Amniotic epithelial cell (primary cell): Measurements from ENCODE around the gene GALNT11.

Experiments used
- DNase-seq: peaks from one replicate; pipeline ENCODE4 v3.0.0-alpha.2; 2010; ENCODE audit warnings: low read depth

Gene GALNT11

DNA sequence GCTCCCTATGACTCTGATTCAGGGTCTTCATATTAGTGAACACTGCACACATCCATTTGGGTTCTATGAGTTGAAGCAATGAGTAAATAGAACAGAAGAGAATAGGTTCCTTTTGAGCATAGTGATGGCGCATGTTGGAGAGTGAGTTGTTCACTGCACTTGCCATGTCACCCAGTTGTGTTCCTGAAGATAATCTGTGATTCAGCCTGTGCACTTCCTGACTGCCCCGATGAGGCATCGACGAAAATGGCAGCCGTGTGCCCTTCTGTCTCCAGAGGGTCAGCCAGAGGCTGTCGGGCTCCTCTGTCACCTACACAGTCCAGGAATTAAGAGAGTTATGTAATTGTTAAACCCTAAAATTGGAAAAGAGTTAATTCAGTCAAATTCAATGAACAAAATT, 94.7 kb downstream of the GALNT11 start:
- DNase-seq: no peak

DNA sequence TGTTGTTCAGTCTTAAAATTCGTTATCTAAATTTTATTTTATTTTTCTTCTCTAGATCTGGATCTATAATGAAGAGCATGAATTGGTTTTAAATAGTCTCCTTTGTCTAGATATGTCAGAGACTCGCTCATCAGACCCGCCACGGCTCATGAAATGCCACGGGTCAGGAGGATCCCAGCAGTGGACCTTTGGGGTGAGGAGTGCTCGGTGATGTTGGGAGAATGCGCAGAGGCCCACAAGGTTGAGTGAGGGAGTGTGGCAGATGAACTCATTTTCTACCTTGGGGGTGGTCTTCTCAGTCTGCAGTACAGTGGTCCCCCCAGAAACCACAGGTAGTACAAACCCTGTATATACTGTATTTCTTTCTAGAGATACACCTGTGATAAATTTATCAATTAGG, 95.3 kb downstream of the GALNT11 start:
- no peak for DNase-seq

DNA sequence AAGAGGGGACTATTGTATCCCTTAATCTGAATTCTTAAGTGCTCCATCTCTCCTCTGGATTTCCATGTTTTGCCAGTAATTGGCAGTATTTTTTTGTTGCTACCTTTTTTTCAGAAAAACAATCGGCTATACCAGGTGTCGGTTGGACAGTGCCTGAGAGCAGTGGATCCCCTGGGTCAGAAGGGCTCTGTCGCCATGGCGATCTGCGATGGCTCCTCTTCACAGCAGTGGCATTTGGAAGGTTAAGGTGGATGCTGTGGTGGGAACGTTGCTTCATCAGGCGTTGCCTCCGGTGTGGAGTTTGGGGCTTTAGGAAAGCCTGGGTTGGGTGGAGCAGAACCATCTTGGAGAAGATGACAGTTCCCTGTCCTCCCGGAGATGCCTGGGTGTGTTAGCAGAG, 96.0 kb downstream of the GALNT11 start:
- DNase-seq: no peak

DNA sequence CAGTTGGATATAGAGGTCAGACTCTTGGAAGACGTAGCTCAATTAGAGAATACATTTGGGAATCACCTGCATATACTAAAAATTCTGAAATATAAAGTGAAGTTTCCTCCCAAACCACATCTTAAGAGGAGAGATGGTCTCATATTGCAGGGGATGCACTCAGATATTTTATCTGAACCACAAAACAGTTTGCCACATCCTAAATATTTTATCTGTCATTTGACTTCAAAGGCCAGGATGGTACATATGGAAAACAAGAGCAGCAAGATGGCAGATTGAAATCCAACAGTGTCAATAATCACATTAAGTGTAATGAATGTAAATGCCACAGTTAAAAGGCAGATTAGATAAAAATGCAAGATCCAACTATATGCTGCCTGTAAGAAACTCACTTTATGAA, 97.1 kb downstream of the GALNT11 start:
- no peak for DNase-seq

DNA sequence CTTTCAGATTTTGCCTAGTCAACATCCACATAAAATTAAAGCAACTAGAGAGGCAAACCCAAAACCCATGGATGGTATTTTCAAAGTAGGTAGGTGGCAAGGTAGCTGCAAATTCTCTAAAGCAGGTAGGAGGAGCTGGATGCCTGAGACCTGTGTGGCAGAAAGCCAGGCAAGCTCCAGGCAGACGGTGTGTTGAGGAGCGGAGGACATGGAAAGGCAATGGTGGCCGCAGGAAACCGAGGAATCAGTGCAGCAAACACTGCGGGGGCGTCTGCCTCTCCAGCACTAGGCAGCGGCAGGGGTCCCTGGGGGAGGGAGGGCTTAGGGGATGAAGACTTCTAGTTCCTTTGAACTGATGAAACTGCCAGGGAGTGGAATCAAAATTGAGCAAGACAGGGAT, 101.3 kb downstream of the GALNT11 start:
- DNase-seq: no peak

DNA sequence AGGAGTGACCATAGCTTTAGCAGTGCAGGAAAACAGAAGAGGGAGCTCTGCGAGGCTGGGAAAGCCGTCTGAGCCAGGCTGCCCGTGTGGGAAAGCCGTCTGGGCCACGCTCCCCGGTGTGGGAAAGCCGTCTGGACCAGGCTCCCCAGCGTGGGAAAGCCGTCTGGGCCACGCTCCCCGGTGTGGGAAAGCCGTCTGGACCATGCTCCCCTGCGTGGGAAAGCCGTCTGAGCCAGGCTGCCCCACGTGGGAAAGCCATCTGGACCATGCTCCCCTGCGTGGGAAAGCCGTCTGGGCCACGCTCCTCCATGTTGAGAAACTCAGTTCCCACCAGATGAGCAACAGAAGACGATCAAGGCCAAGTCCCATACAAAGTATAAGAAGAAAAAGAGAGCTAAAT, 101.8 kb downstream of the GALNT11 start:
- no peak for DNase-seq

DNA sequence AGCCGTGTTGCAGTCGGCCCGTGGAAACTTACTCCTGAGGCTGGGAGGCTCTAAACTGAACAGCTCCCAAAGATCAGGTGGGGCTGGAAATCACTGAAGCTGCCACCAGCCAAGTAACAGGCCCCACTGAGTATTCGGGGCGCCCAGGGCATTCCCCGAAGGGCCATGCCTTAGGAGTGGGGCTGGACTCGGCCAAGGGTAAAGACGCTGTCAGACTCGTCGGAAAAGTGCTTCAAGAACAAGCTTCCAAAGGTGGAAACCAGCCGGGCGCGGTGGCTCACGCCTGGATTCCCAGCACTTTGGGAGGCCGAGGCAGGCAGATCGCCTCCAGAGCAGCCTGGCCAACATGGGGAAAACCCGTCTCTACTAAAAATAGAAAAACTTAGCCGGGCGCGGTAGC, 102.8 kb downstream of the GALNT11 start:
- no peak for DNase-seq

DNA sequence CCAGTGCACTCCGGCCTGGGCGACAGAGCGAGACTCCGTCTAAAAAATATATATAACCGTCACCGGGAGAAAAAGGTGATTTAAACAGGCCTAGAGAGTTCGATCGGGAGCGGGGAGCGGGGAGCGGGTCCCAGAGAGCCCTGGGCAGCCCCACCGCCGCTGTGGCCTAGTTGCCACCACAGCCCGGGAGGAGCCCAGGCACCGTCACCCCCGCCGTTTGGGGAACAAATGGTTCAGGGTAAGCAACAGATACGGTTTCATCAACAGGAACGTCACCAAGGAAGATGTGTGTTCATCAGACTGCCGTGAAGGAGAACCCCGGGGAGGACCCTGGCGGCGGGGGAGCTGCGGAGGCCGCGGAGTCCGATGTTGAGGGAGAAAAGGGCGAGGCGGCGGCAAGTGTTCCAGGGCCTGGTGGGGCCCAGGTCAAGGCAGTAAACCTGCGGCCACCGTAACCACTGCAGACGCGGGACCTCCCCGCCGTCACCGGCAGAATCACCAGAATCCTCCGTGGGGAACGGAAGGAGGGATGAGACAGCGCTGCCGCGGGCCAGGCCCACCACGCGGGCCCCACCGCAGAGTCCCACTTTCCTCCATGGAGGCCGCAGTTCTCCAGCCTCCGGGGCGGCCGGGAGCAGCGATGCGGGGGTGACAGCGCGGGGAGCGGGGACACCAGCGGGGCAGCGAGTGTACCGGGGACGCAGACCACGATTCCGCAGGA, 103.4 kb downstream of the GALNT11 start:
- DNase-seq: no peak

DNA sequence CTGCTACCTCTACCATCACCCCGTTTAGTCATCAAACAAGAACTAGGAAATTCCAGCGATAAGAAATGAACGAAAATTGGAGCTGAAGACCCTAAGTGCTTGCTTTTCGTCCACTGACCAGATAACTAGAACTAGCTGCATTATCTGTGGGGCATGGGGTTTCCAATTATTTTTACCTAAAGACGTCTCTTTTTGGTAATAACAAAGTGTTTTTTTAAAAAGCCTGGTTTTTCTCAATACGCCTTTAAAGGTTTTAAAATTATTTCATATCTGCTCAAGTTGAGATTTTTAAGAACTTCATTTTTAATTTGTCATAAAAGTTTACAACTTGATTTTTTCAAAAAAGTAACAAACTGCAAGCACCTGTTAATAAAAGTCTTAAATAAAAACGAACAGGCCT, 104.2 kb downstream of the GALNT11 start:
- no peak for DNase-seq

DNA sequence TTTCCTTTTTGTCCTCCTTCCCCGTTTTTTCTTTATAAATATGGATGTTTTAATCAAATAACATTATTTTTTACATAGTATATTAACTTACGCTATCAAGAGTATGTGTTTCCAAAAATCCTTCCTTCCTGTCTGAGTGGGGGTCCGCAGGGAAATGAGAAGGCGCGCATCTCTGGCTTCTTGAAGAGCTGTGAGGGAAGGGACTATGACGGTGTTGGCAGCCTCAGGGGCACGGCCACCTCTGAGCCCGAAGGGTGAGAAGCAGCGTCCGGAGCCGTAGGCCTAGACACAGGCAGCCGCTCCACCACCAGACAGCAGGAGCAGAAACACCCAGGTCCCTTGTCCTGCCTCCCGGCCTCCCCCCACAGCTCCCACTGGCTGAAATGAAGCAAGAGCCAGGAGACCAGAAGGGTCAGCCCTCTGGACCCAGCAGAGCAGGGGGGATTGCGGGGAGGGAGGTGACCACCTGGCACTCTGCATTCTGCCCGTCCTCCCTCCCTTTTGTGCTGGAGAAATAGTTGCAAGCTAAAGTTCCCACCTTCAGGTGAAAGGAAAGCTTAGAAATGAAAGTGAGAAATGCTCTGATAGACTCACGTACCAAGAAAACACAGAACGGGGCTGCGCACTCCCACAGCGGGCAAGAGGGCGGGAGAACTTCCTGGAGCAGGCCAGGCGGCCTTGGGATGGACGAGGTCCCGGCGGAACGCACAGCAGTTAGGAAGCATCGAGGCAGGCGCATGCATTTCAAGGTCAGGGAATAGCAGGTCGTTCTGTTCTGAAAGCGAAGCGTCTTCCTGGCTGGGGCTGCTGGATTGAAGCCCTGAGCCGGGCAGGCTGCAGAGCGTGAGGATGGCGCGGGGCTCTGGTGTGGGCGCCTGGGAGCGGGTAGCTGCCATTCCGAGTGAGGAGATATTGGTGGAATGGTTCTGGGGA, 105.5 kb downstream of the GALNT11 start:
- no peak for DNase-seq

DNA sequence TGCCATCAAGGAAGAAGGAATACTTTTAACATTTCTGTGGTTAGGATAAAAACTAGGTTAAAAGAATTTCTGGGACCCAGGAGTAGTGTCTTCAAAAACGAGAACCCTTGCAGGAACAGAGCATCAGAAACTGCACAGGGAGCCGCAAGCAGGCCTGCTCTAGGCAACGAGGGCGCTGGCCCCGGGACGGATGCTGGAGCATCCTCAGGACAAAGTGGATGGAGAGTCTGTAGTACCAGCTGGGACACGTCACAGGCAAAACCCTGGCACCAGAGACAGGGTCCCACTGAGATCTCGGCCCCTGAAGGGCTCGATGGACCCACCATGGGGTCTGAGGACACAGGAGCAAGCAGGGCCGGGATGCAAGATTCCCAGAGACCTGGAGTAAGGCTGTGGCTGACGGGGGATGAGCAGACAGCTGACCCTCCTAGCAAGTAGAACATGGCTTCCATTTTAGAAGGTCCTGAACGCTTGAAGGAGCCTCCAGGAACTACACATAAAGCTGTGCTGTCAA, 106.6 kb downstream of the GALNT11 start:
- no peak for DNase-seq

DNA sequence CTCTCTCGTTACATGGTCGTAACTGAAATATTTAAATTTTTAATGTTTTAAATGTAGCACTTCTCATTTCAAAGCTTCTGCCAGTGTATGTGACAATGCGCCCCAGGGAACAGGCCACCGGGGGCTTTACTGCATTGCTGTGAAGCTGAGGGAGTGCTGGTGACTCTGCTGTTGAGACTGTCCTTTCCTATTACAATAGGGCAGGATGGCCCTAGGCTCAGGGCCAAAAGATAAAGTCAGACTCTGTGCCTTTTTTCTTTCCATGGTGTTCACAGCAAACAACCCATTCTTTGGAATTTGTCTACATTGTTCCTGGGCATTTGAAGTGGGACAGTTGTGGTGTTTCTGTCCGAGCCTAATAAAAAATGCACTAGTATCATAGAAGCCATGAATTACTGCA, 107.3 kb downstream of the GALNT11 start:
- no peak for DNase-seq

DNA sequence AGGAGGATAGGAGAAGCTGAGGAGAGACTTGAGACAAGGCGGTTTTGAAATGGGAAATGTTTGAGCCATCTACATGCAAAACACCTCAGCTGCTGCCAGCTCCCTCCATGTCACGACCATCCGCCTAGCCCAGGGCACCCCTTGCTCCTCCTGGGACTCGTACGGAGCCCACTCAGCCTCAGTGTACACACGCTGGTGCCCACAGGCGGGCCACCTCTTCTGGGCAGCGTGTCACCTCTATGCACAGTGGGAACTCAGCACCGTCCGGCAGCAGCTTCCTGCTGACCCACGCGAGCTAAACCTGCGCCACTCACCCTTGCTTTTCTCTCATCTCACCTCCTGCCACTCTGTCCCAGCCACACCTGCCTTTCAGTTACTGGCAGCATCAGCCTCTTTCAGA, 108.3 kb downstream of the GALNT11 start:
- DNase-seq: no peak

DNA sequence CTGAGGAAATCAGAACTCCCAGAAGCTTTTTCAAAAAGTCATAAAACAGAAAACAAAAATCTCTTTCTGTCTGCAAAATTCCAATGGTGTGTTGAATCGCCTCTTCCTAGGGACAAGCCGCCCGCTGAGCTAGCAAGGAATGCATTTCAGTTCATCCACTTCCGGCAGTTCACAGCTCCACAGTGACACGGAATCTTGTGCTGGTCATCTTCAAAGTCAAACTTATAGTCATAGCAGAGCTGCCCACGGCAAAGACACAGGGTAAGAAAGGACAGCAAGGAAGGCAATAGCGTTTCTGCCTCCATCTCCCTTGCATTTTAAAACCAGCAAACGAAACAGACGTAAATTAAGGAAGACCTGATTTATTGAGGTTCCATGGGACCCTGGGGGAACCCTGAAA, 111.2 kb downstream of the GALNT11 start:
- DNase-seq: peak; percentile 70

DNA sequence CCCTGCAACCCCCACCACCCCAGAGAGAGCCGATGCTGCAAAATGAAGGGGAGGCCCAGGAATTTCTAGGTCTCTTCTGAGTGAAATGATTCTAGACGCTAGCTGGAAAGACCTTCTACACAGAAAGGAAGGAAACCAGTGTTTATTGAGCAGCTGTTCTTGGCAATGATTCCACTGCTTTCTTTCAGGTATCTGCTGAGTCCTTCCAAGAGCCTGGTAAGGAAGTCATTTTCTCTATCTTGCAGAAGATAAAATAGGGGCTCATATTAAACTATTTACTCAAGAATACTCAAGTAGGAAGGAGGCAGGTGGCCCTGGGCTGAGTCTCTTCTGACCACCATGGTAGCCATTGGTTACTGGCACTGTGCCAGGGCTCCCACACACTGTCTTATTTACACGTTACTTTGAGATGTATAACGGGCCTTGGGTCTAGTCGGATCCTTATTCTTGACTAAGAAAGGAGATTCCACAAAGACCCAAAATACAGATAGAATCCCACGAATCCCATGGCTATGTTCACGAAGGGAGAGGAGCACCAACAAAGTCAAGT, 112.1 kb downstream of the GALNT11 start:
- DNase-seq: no peak

DNA sequence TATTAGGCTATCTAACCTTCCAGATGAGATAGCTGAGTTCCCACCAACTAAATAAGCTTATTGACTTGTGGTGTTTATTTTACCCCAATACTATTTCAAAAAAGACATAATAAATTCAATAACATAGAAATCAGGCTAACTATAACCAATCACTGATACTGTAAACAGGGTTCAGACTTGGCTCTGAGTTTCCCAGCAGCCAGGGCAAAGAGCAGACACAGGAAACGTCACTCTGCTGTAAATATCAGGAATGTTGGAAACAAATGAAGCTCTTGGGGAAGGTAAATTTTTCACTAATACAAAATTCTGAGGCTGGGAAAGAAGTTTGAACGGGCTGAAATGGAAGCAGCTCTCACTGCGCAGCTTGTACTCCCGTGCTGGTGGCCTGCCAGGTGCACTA, 114.6 kb downstream of the GALNT11 start:
- no peak for DNase-seq

DNA sequence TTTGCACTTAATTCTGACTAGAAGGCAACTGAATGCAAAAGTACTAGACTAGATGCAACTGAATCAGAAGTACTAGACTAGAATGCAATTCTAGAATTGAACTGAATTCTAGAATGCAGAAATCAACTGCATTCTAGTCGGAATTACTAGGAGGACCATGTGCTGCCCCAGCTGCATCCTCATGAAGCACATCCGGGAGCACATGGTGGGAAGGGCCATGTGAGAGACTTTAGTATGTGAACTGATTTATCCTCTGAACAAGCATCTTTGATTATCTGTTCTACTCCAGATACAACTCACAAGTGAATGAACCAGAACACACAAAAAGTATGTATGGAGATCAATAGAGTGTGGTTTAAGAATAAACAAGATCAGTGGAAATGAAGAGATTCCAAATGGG, 115.1 kb downstream of the GALNT11 start:
- no peak for DNase-seq

DNA sequence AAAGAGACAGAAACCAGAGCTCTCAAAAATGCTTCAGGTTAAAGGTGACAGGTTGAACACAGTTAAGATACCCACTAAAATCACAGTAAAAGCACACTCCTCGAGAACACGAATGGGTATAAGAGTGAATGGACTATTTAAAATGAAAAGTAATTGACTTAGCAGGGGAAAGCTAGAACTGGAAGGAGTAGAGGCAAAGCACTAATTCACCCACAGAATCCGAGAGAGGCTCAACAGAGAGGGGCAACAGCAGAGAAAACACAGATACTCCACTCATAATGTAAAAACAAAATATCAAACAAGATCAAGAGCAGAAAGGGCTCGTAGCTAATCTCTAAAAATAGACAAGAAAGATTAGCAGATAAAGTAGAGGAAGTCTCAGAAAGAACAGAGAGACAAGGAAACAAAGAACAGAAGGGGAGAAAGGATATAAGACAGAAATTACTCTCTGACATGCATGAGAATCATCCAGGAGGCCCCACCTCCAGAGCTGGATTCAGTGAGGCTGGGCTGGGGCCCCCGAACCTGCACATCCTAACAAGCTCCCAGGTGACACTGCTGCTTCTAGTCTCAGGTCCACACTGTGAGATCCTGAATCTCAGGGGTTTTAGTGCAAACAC, 117.6 kb downstream of the GALNT11 start:
- DNase-seq: no peak

DNA sequence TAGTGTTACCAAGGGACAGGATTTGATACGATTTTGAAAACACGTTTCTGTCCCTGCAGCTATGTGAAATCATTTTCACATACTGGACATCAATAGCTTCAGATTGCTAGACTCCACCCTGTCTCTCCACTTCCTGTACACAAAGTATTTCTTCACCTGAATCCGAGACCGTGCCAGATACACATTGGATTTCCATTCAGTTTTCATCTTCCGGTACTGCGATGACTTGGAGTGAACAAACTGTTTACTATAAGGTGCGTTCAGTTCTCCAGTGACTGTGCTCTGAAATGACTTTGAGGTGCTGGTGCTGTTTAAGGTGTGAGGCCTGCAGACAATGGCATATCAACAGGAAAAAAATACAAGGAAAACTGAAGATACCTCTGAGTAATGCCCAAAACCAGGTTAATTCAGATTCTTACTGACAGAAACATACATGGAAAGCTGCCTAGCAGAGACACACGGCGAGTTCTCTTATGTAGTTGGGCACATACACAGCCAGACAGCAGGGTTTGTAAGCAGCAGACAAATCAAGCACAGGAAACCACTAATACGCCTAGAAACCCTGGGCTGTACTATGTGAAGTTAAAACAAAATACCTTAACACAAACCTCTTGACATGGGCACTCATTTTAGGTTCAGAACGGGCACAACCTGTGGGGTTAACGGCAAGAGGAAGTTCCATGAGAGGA, 119.2 kb downstream of the GALNT11 start:
- no peak for DNase-seq

DNA sequence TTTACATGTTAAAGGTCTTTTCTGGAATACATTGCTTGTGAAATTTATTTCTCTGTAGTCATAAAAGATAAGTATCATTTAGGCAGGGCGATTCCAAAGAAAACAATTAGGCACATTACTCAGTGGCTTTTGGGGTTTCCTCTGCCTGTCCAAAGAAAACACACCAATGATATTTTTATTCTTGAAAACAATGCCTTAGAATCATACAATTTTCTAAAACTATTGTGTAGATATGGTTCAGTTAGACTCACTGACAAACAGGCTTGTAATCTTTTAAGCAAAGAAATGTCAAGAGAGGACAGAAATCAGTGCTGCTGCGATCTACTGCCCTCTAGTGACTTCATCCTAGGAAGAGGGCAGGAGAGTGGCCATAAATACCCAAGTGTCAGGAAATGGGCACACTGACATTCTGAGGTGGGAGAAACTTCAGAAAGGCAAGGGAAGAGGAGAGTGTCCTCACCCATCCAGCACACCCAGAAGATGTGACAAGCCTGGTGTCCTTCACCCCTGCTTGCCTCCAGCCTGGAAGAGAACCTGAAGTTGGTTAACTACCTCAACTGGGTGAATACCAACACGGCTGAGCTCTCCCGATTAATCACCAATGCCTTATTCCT, 120.5 kb downstream of the GALNT11 start:
- DNase-seq: peak; percentile 43

DNA sequence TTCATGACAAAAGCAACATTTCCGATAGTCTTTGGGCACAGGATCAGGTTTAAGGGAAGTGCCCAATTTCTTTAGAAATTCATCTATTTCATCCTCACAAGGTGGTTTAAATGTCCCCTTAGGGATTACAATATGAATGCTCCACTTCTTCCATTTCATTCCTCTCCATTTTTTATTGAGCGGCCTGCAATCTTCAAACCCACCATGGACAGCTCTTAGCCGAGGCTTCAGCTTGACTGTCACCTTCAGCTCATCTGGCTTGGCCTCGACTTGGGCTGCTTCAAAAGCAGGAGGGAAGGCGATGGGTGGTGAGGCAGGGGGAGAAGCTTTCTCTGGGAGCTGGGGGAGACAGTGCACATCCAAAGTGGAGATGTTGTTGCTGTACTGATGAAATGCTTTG, 123.2 kb downstream of the GALNT11 start:
- no peak for DNase-seq
